HepG2 (cell line): ENCODE measurements around the gene ASZ1. TPM values are rescaled to one million over a fixed set of nuclear protein-coding genes. Genes with fewer than 3 reads are reported as not detected.

ENCODE experiments used
- ATAC-seq: fragments of 200-7000 bp; cut with Tn5 transposase; 3 replicates; pipeline ENCODE4 v1.9.1; 2020; ENCODE audit warnings: mild to moderate bottlenecking, moderate library complexity
- BruUV-seq: library from RNA; stranded (reverse); fragments of 400-500 nt; replicated peaks from 2 replicates; lab custom pipeline; 2021; lab: Mats Ljungman, UMichigan
- CTCF ChIA-PET: fragments of 300-600 bp; formaldehyde crosslinking; extraction: SDS; loops from one replicate; lab custom pipeline; 2021; ENCODE audit warnings: low total read pairs, inconsistent platforms, low intra/inter-chr PET ratio; lab: Yijun Ruan, JAX
- POLR2A ChIA-PET: fragments of 350-600 bp; sonication (Branson Sonifier 250); formaldehyde crosslinking; loops from one replicate; lab custom pipeline; 2020; ENCODE audit warnings: antibody characterized with exemption, inconsistent platforms; lab: Yijun Ruan, JAX
- DNase-seq: peaks from one replicate; pipeline ENCODE4 v3.0.0-alpha.2; 2015; ENCODE audit warnings: low spot score
- FAIRE-seq: peaks from 3 replicates; lab custom pipeline; 2011; peaks lifted over from hg19 to GRCh38; lab: Jason Lieb, UNC
- H2AFZ ChIP-seq: one replicate; pipeline ENCODE4 v1.6.1; 2011; ENCODE audit warnings: low read length, inconsistent platforms
- H3K27ac ChIP-seq: fragments of 300-600 bp; 3 replicates; pipeline ENCODE4 v1.8.0; 2011; ENCODE audit warnings: mixed run types, mild to moderate bottlenecking, mixed read lengths, low read length, inconsistent platforms; ENCODE audit not compliant: insufficient read depth; ENCODE audit errors: extremely low read length
- H3K27me3 ChIP-seq, 2 experiments: fragments of 200-600 bp in 1 of 2; 2 replicates in 1 of 2; 3 replicates in 1 of 2; pipeline versions ENCODE4 v1.6.0 to v1.8.0; 2011; ENCODE audit warnings: low read length in 2 of 2, mild to moderate bottlenecking in 2 of 2, moderate library complexity in 2 of 2, inconsistent platforms in 1 of 2; ENCODE audit not compliant: insufficient read depth in 2 of 2, control insufficient read depth in 1 of 2
- H3K36me3 ChIP-seq, 2 experiments: fragments of 200-600 bp in 1 of 2; replicated peaks in 1 of 2; 2 replicates in 1 of 2; 3 replicates in 1 of 2; pipeline versions ENCODE4 v1.5.1 to v1.8.0; 2011; ENCODE audit warnings: low read length in 2 of 2, inconsistent platforms in 1 of 2; ENCODE audit not compliant: insufficient read depth in 2 of 2, control insufficient read depth in 1 of 2
- H3K4me1 ChIP-seq: 2 replicates; pipeline ENCODE4 v1.5.1; 2012; ENCODE audit warnings: low read length, inconsistent platforms; ENCODE audit not compliant: insufficient read depth
- H3K4me2 ChIP-seq: 2 replicates; pipeline ENCODE4 v1.6.0; 2011; ENCODE audit warnings: low read depth, low read length, inconsistent platforms
- H3K4me3 ChIP-seq, 3 experiments: fragments of 200-600 bp in 1 of 3; sonication (generic), shearing (Covaris generic) in 1 of 3; replicated peaks in 1 of 3; 2 replicates each; pipeline ENCODE4 v1.5.1; 2011 to 2016; ENCODE audit warnings: low read length in 3 of 3, inconsistent platforms in 2 of 3, low read depth in 2 of 3, mild to moderate bottlenecking in 2 of 3, control low read depth in 1 of 3, mixed read lengths in 1 of 3; ENCODE audit not compliant: insufficient read depth in 1 of 3
- H3K79me2 ChIP-seq: one replicate; pipeline ENCODE4 v1.6.1; 2011; ENCODE audit warnings: low read length, inconsistent platforms; ENCODE audit not compliant: insufficient read depth
- H3K9ac ChIP-seq: 2 replicates; pipeline ENCODE4 v1.6.0; 2011; ENCODE audit warnings: mild to moderate bottlenecking, low read depth, low read length, inconsistent platforms; ENCODE audit not compliant: insufficient read depth
- H3K9me3 ChIP-seq: 2 replicates; pipeline ENCODE4 v1.5.1; 2012; ENCODE audit warnings: mild to moderate bottlenecking, low read length
- H4K20me1 ChIP-seq: 2 replicates; pipeline ENCODE4 v1.6.0; 2011; ENCODE audit warnings: inconsistent platforms, mild to moderate bottlenecking, low read length, moderate library complexity; ENCODE audit not compliant: insufficient read depth
- NFRKB ChIP-seq: fragments of 450-650 bp; IDR thresholded peaks from 2 replicates; pipeline ENCODE4 v1.6.1; 2017
- ZNF841 ChIP-seq: sonication (generic); formaldehyde crosslinking; IDR thresholded peaks from 2 replicates; pipeline ENCODE4 v1.8.1; 2023; ENCODE audit warnings: missing genetic modification reagents, borderline replicate concordance
- WGBS: methylation state at CpG from one replicate; pipeline ENCODE4 v1.1.6; 2017; ENCODE audit warnings: low lambda C conversion rate; 5-methylcytosine and 5-hydroxymethylcytosine counted together
- in situ Hi-C: cut with HindIII; loops from 2 replicates; pipeline ENCODE4 v1.10.0; 2017; ENCODE audit warnings: low pct_unique_long_range_greater_than_20kb; ENCODE audit not compliant: extremely low pct_ligation_motif_present
- intact Hi-C: fragments of 100-400 bp; cut with micrococcal nuclease; formaldehyde crosslinking; loops from one replicate; pipeline ENCODE4 v1.10.0; 2022; ENCODE audit not compliant: unreplicated experiment
- polyA plus RNA-seq, 8 experiments: library from polyadenylated mRNA; depleted of rRNA in 3 of 8; stranded (reverse) in 7 of 8; unstranded in 1 of 8; fragments of >200 nt; fragmentation: Illumina TruSeq in 4 of 8; extraction: Trizol in 4 of 8; gene quantifications; 2 replicates each; pipeline versions ENCODE4 v1.2.1 to v1.2.3, GENCODE V29; 2011 to 2016; ENCODE audit warnings: low read depth in 4 of 8, missing spikeins in 1 of 8, mixed read lengths in 1 of 8; ENCODE audit not compliant: insufficient read depth in 1 of 8
- total RNA-seq, 5 experiments: library from RNA; depleted of rRNA; stranded (reverse); fragments of >200 nt; fragmentation: Illumina TruSeq; extraction: Trizol; gene quantifications; 2 replicates each; pipeline ENCODE4 v1.2.3, GENCODE V29; 2016; ENCODE audit warnings: low read depth in 1 of 5
- TF ChIP-seq, protein P1 (sequence below): IDR thresholded peaks from 2 replicates; pipeline ENCODE4 v1.6.1; 2016; ENCODE audit warnings: low read depth, missing genetic modification reagents, missing compliant biosample characterization
- TF ChIP-seq, protein P2 (sequence below): sonication (generic); formaldehyde crosslinking; IDR thresholded peaks from 2 replicates; pipeline ENCODE4 v1.4.0; 2020; ENCODE audit warnings: mild to moderate bottlenecking, missing genetic modification reagents

Gene ASZ1
- total and polyA plus RNA-seq, 2 of the 13 experiments (the other 11 are each of a cell fraction or from before 2014, with no cell fraction given): not detected

DNA sequence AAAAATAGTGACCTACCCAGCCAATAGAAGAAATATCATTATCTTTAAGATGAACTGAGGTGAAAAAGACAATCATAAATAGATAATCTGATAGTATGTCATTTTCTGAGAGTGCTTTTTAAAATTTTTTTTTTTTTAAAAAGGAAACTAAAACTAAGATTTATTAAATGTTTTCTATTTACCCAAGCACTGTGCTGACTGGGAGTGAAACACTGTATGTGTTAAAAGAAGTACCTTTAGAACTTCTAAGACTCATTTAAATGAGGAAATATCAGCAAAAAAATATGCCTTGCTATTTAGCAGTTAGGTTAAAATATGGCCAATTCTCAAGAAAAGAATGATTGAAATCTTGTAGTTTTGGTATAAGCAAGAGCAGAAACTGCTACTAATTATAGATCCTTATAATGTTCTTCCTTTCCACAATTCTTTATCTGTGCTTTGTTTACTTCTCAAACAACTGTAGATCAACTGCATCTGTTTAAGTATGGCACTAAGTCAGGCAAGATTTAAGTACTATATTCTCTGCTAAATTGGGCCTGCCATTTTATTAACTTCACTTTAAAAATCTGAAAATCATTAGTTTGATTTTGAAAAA lies 64.9 kb downstream of the ASZ1 start:
- no peak for FAIRE-seq
- Histone ChIP-seq H3K36me3 (no peaks in the 10 kb centered on the region), H3K4me1 (no peaks in the 10 kb centered on the region), H2AFZ (no peak overlapping the region), H3K9me3 (no peaks in the 10 kb centered on the region), H3K27me3 (no peaks in the 10 kb centered on the region), H3K79me2 (no peaks in the 10 kb centered on the region), H3K4me3 (no peak overlapping the region), H3K4me2 (no peak overlapping the region), H3K9ac (no peak overlapping the region), H4K20me1 (no peaks in the 10 kb centered on the region), H3K27ac (no peak overlapping the region)
- no peak for TF ChIP-seq NFRKB
- TF ChIP-seq, protein P1, sequence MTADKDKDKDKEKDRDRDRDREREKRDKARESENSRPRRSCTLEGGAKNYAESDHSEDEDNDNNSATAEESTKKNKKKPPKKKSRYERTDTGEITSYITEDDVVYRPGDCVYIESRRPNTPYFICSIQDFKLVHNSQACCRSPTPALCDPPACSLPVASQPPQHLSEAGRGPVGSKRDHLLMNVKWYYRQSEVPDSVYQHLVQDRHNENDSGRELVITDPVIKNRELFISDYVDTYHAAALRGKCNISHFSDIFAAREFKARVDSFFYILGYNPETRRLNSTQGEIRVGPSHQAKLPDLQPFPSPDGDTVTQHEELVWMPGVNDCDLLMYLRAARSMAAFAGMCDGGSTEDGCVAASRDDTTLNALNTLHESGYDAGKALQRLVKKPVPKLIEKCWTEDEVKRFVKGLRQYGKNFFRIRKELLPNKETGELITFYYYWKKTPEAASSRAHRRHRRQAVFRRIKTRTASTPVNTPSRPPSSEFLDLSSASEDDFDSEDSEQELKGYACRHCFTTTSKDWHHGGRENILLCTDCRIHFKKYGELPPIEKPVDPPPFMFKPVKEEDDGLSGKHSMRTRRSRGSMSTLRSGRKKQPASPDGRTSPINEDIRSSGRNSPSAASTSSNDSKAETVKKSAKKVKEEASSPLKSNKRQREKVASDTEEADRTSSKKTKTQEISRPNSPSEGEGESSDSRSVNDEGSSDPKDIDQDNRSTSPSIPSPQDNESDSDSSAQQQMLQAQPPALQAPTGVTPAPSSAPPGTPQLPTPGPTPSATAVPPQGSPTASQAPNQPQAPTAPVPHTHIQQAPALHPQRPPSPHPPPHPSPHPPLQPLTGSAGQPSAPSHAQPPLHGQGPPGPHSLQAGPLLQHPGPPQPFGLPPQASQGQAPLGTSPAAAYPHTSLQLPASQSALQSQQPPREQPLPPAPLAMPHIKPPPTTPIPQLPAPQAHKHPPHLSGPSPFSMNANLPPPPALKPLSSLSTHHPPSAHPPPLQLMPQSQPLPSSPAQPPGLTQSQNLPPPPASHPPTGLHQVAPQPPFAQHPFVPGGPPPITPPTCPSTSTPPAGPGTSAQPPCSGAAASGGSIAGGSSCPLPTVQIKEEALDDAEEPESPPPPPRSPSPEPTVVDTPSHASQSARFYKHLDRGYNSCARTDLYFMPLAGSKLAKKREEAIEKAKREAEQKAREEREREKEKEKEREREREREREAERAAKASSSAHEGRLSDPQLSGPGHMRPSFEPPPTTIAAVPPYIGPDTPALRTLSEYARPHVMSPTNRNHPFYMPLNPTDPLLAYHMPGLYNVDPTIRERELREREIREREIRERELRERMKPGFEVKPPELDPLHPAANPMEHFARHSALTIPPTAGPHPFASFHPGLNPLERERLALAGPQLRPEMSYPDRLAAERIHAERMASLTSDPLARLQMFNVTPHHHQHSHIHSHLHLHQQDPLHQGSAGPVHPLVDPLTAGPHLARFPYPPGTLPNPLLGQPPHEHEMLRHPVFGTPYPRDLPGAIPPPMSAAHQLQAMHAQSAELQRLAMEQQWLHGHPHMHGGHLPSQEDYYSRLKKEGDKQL (CRISPR knock-in tag): no peak
- POLR2A ChIA-PET: no interaction called here
- intact Hi-C loops: no loop called here
- no TSS peak for BruUV-seq
- in situ Hi-C loops: no loop called here
- no peak for ATAC-seq
- CTCF ChIA-PET: no interaction called here
- DNase-seq: no peak

DNA sequence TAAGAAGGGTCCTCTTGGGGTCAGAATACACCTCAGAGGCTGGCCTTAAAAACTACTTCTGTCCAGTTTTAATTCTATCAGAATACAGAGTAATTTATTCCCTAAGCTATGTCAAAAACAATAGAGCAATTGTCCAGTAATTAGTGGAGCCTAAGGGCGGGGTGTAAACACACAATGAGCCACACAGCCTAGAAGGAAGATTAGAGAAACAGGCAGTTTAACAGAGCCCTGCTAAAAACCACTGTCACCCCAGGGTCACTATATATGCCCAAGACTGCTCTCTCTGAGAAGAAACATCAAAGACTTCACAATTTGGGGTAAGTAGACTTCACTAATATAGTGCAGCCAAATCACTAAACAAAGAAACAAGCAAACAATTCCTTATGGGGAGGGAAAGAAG lies 77.3 kb downstream of the ASZ1 start:
- Histone ChIP-seq H2AFZ (no peak overlapping the region), H3K36me3 (no peaks in the 10 kb centered on the region), H3K4me2 (no peak overlapping the region), H3K79me2 (no peaks in the 10 kb centered on the region), H3K27ac (no peak overlapping the region), H3K4me3 (no peak overlapping the region), H3K9ac (no peak overlapping the region), H4K20me1 (no peaks in the 10 kb centered on the region), H3K27me3 (no peaks in the 10 kb centered on the region; a peak in 1 of 5 replicates), H3K4me1 (no peaks in the 10 kb centered on the region), H3K9me3 (no peaks in the 10 kb centered on the region)
- FAIRE-seq (no peak), DNase-seq (no peak), ATAC-seq (no peak)
- intact Hi-C loops: no loop called here
- 0% methylated on average over 1 of the region's 1 CpG for WGBS
- POLR2A ChIA-PET: no interaction called here
- CTCF ChIA-PET: no interaction called here
- in situ Hi-C loops: no loop called here
- no TSS peak for BruUV-seq
- TF ChIP-seq, protein P2, sequence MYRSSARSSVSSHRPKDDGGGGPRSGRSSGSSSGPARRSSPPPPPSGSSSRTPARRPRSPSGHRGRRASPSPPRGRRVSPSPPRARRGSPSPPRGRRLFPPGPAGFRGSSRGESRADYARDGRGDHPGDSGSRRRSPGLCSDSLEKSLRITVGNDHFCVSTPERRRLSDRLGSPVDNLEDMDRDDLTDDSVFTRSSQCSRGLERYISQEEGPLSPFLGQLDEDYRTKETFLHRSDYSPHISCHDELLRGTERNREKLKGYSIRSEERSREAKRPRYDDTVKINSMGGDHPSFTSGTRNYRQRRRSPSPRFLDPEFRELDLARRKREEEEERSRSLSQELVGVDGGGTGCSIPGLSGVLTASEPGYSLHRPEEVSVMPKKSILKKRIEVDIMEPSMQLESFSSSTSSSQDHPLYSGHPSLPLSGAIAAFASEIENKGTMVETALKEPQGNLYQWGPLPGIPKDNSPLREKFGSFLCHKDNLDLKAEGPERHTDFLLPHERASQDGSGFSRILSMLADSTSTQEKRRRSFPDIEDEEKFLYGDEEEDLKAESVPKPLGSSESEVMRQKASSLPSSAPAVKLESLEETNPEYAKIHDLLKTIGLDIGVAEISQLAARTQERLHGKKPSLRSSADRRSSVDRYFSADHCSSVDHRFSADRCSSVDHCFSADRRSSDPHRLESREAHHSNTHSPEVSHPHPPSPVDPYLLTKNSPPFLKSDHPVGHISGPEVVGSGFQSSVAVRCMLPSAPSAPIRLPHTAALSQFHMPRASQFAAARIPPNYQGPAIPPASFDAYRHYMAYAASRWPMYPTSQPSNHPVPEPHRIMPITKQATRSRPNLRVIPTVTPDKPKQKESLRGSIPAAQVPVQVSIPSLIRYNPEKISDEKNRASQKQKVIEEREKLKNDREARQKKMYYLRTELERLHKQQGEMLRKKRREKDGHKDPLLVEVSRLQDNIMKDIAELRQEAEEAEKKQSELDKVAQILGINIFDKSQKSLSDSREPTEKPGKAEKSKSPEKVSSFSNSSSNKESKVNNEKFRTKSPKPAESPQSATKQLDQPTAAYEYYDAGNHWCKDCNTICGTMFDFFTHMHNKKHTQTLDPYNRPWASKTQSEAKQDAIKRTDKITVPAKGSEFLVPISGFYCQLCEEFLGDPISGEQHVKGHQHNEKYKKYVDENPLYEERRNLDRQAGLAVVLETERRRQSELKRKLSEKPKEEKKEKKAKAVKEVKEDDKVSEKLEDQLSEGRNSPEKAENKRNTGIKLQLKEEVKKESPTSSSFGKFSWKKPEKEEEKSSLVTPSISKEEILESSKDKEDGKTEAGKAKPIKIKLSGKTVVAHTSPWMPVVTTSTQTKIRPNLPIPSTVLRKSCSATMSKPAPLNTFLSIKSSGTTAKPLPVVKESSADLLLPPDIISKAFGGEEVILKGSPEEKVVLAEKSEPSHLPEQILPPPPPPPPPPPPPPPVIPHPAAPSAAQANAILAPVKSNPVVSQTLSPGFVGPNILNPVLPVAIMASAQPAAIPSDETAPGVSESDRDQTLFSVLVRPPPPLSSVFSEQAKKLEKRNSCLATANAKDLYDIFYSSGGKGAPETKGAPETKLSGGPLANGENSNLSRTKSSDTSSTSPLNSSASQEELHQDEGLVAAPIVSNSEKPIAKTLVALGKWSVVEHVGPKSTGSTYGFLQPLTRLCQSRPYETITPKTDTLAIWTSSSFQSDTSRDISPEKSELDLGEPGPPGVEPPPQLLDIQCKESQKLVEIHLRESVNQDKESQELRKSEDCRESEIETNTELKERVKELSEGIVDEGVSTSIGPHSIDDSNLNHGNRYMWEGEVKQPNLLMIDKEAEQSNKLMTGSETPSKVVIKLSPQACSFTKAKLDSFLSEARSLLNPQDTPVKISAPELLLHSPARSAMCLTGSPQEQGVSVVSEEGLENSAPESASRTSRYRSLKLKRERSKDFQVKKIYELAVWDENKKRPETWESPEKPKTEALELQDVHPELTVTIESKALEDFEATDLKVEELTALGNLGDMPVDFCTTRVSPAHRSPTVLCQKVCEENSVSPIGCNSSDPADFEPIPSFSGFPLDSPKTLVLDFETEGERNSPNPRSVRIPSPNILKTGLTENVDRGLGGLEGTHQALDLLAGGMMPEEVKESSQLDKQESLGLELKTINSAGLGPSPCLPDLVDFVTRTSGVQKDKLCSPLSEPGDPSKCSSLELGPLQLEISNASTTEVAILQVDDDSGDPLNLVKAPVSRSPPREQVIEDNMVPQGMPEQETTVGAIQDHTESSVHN (CRISPR knock-in tag): no peak
- TF ChIP-seq ZNF841 (CRISPR knock-in tag): no peak
